ENCODE measurements around the gene PCDHGB4. TPM values are rescaled to one million over a fixed set of nuclear protein-coding genes. Genes with fewer than 3 reads are reported as not detected.

PCDHGB4 gene
- total and polyA plus RNA-seq, 9 of the 15 experiments (the other 6 are each of a cell fraction or from before 2014, with no cell fraction given): 0.01 to 0.14 (median 0.03) TPM; not detected in 5

GRCh38 chr5:141343242-141343952 lies 44.1 kb upstream of the PCDHGB4 start, which contains the start of gene PCDHGA3:
Gene PCDHGA3, plus strand, starts transcription at chr5:141343829. Its CDS starts 205 bp downstream, at chr5:141344034.
- peak within 1 kb of the TSS; percentile 72 for H3K4me2 ChIP-seq (ENCODE audit: insufficient read depth, low read length)
- peak within 1 kb of the TSS; percentile 40 for H3K4me3 ChIP-seq
- H2AFZ ChIP-seq (ENCODE audit: low read depth, low read length): peak within 1 kb of the TSS; percentile 89
- no peaks in the 10 kb centered on the region for H3K9me1 ChIP-seq (ENCODE audit: control insufficient read depth, insufficient read depth, low read length)
- peaks cover 0 to 9% of the 10 kb centered on the region in 2 experiments; a peak in 3 of 5 replicates for H3K4me1 ChIP-seq (replicated peaks in 1 of 2; ENCODE audit: control insufficient read depth in 2 of 2, insufficient read depth in 2 of 2, low read length in 2 of 2)
- H3K36me3 ChIP-seq (ENCODE audit: control insufficient read depth, insufficient read depth, low read length): no peaks in the 10 kb centered on the region
- no peak within 1 kb of the TSS for H3K27ac ChIP-seq (ENCODE audit: extremely low read depth, low read depth, low read length)
- FAIRE-seq (peak; percentile 69), ATAC-seq (peak; percentile 80), DNase-seq (ENCODE audit: extremely low read depth in 1 of 4, low spot score in 3 of 4) (peak; percentile 48 to 67 (median 50))
- in situ Hi-C loops (cut with MboI) (no loop called here), intact Hi-C loops (cut with micrococcal nuclease) (loop anchor here (5.0 kb wide), 1 partner anchor 169 kb away; no protein-coding TSS in a partner anchor)
- peak within 1 kb of the TSS; percentile 37 to 39 for H3K9ac ChIP-seq (ENCODE audit: insufficient read depth in 1 of 2, low read depth in 2 of 2, low read length in 2 of 2)
- CTCF ChIA-PET (ENCODE audit: low intra/inter-chr PET ratio): interaction anchor here (0.7 to 2.0 kb wide), 4 partner anchors 20 to 217 kb away, joined by 3 to 4 read pairs (median 4); no protein-coding TSS in a partner anchor
- 5% methylated on average over 9 of the region's 9 CpGs for WGBS (ENCODE audit: insufficient coverage, low coverage, missing lambda C conversion rate)
- H3K9me3 ChIP-seq (replicated peaks; ENCODE audit: control insufficient read depth, insufficient read depth, low read depth, low read length): no peaks in the 10 kb centered on the region
- no TSS peak for BruUV-seq (replicated peaks)
- no peaks in the 10 kb centered on the region for H3K79me2 ChIP-seq (ENCODE audit: control insufficient read depth, insufficient read depth, low read length)
- H3K27me3 ChIP-seq (ENCODE audit: control insufficient read depth in 2 of 2, insufficient read depth in 2 of 2, low read length in 2 of 2): peaks cover 10 to 26% of the 10 kb centered on the region in 2 experiments; a peak in 4 of 5 replicates
- H4K20me1 ChIP-seq (replicated peaks; ENCODE audit: control insufficient read depth, insufficient read depth, low read length): no peaks in the 10 kb centered on the region
- POLR2A ChIA-PET: interaction anchor here (1.1 kb wide), 1 partner anchor 221 kb away, joined by 4 read pairs; no protein-coding TSS in a partner anchor
- TF ChIP-seq L3MBTL2 (IDR thresholded peaks at IDR 0.05) (0 out of 2 replicates have a peak, but pooled peaks have one; percentile 10), TCF7 (IDR thresholded peaks at IDR 0.05; ENCODE audit: borderline replicate concordance) (no peak), NFIX (CRISPR knock-in tag; IDR thresholded peaks at IDR 0.05; ENCODE audit: low read depth) (no peak), ERF (CRISPR knock-in tag; IDR thresholded peaks at IDR 0.05) (no peak)
- TF ChIP-seq, protein P1, sequence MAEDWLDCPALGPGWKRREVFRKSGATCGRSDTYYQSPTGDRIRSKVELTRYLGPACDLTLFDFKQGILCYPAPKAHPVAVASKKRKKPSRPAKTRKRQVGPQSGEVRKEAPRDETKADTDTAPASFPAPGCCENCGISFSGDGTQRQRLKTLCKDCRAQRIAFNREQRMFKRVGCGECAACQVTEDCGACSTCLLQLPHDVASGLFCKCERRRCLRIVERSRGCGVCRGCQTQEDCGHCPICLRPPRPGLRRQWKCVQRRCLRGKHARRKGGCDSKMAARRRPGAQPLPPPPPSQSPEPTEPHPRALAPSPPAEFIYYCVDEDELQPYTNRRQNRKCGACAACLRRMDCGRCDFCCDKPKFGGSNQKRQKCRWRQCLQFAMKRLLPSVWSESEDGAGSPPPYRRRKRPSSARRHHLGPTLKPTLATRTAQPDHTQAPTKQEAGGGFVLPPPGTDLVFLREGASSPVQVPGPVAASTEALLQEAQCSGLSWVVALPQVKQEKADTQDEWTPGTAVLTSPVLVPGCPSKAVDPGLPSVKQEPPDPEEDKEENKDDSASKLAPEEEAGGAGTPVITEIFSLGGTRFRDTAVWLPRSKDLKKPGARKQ (CRISPR knock-in tag; IDR thresholded peaks at IDR 0.05): no peak
- TF ChIP-seq, protein P2, sequence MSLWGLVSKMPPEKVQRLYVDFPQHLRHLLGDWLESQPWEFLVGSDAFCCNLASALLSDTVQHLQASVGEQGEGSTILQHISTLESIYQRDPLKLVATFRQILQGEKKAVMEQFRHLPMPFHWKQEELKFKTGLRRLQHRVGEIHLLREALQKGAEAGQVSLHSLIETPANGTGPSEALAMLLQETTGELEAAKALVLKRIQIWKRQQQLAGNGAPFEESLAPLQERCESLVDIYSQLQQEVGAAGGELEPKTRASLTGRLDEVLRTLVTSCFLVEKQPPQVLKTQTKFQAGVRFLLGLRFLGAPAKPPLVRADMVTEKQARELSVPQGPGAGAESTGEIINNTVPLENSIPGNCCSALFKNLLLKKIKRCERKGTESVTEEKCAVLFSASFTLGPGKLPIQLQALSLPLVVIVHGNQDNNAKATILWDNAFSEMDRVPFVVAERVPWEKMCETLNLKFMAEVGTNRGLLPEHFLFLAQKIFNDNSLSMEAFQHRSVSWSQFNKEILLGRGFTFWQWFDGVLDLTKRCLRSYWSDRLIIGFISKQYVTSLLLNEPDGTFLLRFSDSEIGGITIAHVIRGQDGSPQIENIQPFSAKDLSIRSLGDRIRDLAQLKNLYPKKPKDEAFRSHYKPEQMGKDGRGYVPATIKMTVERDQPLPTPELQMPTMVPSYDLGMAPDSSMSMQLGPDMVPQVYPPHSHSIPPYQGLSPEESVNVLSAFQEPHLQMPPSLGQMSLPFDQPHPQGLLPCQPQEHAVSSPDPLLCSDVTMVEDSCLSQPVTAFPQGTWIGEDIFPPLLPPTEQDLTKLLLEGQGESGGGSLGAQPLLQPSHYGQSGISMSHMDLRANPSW (CRISPR knock-in tag; IDR thresholded peaks at IDR 0.05): no peak
- TF ChIP-seq, protein P3, sequence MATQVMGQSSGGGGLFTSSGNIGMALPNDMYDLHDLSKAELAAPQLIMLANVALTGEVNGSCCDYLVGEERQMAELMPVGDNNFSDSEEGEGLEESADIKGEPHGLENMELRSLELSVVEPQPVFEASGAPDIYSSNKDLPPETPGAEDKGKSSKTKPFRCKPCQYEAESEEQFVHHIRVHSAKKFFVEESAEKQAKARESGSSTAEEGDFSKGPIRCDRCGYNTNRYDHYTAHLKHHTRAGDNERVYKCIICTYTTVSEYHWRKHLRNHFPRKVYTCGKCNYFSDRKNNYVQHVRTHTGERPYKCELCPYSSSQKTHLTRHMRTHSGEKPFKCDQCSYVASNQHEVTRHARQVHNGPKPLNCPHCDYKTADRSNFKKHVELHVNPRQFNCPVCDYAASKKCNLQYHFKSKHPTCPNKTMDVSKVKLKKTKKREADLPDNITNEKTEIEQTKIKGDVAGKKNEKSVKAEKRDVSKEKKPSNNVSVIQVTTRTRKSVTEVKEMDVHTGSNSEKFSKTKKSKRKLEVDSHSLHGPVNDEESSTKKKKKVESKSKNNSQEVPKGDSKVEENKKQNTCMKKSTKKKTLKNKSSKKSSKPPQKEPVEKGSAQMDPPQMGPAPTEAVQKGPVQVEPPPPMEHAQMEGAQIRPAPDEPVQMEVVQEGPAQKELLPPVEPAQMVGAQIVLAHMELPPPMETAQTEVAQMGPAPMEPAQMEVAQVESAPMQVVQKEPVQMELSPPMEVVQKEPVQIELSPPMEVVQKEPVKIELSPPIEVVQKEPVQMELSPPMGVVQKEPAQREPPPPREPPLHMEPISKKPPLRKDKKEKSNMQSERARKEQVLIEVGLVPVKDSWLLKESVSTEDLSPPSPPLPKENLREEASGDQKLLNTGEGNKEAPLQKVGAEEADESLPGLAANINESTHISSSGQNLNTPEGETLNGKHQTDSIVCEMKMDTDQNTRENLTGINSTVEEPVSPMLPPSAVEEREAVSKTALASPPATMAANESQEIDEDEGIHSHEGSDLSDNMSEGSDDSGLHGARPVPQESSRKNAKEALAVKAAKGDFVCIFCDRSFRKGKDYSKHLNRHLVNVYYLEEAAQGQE (IDR thresholded peaks at IDR 0.05; ENCODE audit: borderline replicate concordance): 0 out of 2 replicates have a peak, but pooled peaks have one; percentile 3
- TF ChIP-seq, protein P3 (CRISPR knock-in tag; IDR thresholded peaks at IDR 0.05; ENCODE audit: low read depth): no peak
